Globus pallidus (tissue), 1 donor: Measurements from ENCODE around the gene DPYD.

Experiments
- DNase-seq: peaks from one replicate; pipeline ENCODE4 v3.0.0-alpha.2; 2015; ENCODE audit warnings: low spot score

DPYD gene

DNA sequence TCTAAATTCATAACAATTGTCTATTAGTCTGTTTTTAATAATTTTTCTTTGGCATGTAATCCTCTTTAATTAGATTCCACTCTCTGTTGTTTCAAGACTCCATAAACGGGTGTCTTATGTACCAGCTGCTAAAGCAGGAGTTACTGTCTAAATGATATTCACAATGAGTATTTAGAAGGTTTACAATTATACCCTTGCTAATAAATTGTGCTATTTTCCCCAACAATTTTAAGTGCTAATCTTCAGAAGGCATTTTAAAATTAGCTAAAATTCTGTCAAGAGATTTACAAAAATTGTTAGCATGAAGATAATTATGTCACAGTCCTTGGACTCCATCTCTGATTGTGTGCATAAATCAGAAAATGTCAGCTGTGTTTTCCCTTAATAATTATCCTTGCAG, 83.7 kb downstream of the DPYD start:
- DNase-seq: no peak

- DNase-seq: no peak
These were observed 85.9 kb downstream of the DPYD start for GRCh38 chr1:97834899-97835298.

- DNase-seq: no peak
These were observed 87.0 kb downstream of the DPYD start for GRCh38 chr1:97833881-97834280.

DNA sequence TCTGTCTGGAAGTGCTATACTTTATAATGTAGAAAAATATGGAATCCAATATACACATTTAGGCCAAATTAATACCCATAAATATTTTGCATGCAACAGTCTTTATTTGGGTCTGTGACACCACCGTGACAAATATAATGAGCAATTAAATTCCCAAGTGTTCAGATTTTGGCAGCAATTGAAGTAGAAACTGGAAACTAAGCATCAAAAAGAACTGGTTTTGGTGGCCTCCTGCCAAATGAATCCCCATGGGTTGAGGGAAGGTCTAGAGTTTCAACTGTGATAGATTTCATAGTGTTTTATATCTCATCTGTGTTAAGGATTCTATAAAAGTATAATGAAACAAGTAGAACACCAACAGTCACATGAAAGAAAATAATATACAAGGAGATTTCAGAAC, 88.4 kb downstream of the DPYD start:
- no peak for DNase-seq

- no peak for DNase-seq
These were observed 92.9 kb downstream of the DPYD start for GRCh38 chr1:97827887-97828286.

DNA sequence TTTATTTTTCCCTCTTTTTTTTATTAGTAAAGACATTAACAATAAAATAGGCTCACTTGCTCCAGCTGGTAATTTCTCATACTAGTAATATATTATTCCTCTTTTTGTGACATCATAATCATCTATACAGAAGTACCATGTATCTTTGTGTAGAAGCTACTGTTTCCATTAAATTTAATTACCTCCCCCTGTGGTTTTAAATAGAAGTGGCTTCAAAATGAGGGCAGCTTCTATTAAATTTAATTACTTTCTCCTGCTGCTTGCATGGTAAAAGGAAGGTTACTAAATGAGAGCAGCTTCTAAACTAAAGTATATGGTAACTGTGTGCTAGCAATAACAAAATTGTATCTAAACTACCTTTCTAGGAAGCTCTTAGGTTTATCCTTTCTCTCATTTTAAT, 94.0 kb downstream of the DPYD start:
- DNase-seq: no peak

DNA sequence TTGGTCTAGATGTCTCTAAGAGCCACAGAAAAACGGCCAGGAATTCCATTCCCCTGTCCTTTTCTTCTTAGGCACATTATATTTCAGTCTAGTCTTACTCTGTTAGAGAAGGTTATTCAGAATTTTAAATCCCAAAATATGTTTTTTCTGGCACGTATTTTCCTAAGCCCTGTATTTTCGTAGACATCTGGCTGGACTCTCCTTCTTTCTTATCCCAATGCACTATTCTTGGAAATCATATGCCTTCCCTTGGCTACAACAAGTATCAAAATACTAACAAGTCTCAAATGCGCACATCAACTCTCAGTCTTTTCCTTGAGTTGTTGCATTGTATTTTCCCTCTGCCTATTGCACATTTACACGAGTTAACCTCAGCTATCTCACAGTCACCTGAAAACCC, 96.2 kb downstream of the DPYD start:
- DNase-seq: no peak

- DNase-seq: no peak
These were observed 96.6 kb downstream of the DPYD start for GRCh38 chr1:97824200-97824599.

DNA sequence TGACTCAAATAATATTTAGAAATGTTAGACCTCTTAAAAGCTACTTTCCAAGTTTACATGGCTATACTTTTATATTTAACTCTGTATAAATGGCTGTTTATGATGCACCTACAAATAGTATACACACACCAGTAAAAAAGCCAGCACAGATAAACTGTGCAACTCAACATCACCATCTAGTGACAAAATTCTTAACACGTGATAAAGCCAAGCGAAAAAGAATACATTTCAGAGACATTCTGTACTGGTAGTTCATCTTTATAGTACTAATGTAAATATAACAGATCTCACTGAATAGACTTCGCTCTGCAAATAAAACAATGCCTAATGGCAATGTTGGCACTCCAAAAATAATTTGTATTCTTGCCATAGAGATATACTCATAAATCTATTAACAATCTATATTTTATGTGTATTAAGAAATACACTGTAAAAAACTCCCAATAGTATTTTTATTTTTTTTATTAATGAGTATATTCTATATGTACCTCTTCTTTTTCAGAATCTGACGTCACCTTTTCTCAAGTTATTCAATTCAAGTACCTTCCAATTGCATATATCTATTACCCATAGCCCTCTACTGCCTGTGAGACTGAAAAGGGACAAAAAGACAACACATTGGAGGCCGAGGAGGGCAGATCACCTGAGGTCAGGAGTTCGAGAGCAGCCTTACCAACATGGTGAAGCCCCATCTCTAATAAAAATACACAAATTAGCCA, 100.2 kb downstream of the DPYD start:
- DNase-seq: no peak

DNA sequence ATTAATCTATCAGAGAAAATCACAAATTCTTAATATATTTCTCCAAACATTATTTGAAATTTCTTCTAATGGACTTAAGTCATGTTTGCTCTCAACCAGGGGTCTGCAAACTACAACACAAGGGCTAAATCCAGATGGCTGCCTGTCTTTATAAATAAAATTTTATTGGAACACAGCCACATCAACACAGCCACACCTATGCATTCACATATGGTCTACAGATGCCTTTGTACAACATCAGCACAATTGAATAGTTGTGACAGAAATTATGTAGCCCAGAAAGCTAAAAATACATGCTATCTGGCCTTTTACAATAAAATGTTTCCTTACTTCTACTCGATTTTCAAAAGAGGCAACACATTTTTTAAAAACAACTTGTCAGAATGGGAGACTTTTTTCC, 103.9 kb downstream of the DPYD start:
- DNase-seq: no peak

DNA sequence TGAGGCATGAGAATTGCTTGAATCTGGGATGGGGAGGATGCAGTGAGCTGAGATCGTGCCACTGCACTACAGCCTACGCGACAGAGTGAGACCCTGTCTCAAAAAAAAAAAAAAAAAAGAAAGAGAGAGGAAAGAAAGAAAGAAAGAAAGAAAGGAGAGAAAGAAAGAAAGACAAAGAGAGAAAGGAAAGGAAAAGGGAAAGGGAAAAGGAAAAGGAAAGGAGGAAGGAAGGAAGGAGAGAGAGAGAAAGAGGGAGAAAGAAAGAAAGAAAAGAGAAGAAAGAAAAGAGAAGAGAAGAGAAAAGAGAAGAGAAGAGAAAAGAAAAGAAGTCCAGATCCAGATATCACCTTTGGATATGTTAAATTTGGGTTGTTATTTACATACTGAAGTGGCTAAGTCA, 106.0 kb downstream of the DPYD start:
- no peak for DNase-seq

GRCh38 chr1:97814121-97814520, 106.7 kb downstream of the DPYD start:
- DNase-seq: no peak

DNA sequence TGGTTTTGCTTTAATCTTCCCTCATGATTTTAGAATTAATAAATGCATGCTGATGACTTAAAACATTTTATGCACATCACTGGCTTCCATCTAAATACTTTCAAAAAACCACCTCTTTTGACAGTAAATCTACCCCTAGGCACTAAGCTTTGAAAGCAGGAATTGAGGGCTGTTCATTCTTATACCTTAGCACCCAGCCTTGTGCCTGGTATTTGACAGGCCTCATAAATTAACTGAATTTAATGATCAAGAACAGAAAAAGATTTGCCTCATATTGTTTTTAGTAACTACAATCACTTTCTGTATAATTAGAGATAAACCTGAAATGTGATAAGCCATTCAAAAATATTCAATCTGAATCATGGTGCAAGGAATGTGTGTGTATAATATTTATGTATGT, 108.8 kb downstream of the DPYD start:
- no peak for DNase-seq

GRCh38 chr1:97806996-97807520, 113.8 kb downstream of the DPYD start:
- no peak for DNase-seq

DNA sequence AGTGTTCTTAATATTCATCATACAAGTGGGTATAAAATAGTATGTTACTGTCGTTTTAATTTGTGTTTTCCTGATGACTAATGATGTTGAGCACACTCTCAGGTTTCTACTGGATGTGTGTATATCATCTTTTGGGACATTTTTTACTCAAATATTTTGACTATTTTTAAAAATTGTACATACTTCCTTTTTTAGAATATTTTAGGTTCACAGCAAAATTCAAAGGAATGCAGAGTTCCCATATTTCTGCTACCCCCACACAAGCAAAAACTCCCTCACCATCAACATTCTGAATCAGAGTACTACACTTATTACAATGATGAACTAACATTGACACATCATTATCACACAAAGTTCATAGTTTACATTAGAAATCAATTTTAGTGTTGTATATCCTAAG, 114.5 kb downstream of the DPYD start:
- DNase-seq: no peak

GRCh38 chr1:97805093-97805492, 115.7 kb downstream of the DPYD start:
- no peak for DNase-seq

DNA sequence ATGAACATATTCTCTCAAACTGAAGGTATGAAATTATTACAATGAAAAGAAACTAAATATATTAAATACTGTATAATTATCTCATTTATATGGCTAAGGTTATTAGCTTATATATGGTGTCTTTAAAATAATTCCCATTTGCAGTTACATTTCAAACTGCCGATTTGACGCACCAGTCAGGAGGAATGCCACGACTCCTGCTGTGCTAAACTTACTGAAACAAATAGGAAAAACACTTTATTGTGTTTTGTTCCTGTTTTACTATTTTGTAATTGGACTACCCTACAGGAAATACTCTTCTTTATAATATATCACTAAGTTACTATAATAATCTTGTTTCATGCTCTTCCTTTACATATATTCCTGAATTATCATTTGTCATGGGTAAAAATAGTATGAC, 117.8 kb downstream of the DPYD start:
- DNase-seq: no peak

- DNase-seq: no peak
These were observed 118.8 kb downstream of the DPYD start for GRCh38 chr1:97802011-97802410.

DNA sequence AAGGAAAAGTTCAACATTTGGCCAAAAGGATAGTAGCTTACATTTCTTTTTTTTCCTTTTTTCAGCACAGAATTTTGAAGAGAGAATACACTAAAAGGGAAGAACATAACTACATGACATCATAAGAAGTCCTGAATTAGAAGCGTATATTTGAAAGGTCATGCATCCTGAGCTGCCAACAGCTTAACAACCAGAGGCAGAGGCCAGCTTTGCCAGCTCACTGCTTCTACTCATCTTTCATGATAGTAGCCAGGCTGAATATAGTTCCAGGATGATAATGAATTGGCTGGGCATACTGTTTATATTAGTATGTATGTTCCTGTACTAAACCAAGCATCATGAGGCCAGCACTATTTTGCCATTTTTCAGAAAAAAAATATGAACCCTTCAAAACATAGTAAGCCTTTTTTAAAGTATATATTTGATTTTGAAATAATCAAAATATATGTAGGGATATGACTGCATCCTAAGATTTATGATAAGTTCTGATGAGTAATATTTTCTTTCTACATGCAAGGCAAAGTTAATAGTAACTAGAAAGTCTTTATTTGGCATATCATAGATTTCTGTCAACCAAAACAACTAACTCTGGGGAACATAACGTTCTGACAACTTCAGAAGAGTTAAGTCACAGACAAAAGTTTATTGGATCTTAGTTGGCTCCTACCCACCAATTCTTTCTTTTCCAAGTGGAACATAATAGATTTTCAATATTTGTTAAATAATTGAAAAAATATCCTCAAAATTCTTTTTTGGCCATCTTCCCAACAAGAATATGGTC, 123.2 kb downstream of the DPYD start:
- DNase-seq: no peak

GRCh38 chr1:97796711-97797110, 124.1 kb downstream of the DPYD start:
- no peak for DNase-seq

DNA sequence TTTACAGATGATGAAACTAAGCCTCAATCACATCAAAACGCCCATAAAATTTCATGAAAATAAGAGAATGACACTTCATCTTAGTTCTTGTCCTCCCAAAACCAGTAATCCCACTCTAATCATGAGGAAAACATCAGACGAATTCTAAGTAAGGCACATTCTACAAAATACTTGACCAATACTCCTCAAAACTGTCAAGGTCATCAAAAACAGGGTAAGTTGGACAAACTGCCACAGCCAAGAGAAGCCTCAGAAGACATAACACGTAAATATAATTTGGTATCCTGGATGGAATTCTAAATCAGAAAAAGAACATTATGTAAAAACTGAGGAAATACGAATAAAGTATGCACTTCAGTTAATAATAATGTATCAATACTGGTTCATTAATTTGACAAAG, 128.2 kb downstream of the DPYD start:
- no peak for DNase-seq

DNA sequence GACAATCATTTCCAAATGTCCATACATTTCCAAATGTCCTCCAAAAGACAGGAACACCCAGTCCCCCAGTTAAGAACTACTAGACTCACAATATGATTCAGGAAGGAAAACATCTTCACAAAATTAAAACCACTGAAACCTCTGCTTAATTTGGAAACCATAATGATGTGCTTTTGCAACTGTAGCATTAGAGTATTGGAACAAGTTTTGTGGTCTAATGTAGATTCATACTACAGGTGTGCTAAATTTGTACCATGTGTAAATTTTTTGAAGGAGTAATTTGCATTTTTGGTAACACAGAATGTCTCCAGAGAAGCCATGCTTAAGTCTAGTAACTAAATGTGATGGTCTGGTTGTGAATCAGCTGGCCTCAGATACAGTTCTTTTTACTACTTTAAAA, 129.6 kb downstream of the DPYD start:
- no peak for DNase-seq

DNA sequence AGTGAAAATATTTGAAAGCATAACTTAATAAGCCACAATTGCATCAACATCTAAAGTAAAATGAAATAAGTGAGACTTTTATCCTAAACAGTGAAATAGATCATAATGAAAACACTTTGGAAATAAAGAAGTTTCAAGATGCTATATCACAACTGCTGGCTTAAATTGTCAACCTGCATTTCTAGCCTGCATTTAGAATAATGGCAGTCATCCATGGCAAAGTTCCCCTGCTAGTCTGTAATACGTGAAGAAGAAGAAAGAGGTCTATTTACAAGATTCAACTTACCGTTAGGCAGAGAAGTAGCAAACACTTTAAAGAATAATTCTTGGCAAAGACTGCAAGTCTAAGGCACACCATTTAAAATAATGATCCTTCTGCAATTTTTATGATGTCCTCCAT, 133.6 kb downstream of the DPYD start:
- DNase-seq: no peak

GRCh38 chr1:97784661-97785060, 136.2 kb downstream of the DPYD start:
- no peak for DNase-seq
